GM11168 (cell line): ENCODE results near the gene STK11.
"Not testable (repeated sequence)": the region's sequence is repeated elsewhere in the genome, so short reads cannot be mapped to it uniquely, and the experiment has no call there.

ENCODE experiments used
- in situ Hi-C: fragments of 300-500 bp; cut with MboI; formaldehyde crosslinking; loops from one replicate; pipeline ENCODE4 v1.12.0; 2022; ENCODE audit warnings: low sequenced_read_pairs; ENCODE audit not compliant: unreplicated experiment

The STK11 gene

DNA sequence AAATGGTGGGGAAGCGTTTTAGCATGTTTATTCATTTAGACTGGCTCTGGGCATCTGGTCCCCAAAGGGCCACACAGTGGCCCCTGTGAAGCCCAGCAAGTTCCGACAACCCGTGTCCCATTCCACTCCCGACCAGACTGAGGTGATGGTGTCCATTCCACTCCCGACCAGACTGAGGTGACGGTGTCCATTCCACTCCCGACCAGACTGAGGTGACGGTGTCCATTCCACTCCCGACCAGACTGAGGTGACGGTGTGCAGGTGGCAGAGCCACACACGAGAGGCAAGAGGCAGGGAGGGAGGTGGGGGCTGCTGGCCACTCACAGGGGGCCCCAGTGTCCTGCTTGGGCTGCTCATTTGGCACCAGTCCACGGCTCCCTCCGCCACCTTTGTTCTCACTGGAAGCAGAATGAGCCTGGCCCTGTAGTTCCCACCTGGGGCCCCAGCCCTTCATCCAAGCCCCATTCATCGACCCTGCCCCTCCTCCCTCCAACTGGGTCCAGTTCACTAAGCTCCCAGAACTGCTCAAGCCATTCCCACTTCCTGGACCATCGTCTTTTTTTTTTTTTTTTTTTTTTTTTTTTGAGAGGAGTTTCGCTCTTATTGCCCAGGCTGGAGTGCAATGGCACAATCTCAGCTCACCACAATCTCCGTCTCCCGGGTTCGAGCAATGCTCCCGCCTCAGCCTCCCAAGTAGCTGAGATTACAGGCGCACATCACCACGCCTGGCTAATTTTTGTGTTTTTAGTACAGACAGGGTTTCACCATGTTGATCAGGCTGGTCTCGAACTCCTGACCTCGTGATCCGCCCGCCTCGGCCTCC, 40.9 kb downstream of the STK11 start:
- in situ Hi-C loops: not testable (repeated sequence)

- in situ Hi-C loops: no loop called here
These were observed 42.2 kb downstream of the STK11 start for GRCh38 chr19:1247748-1248138.

- in situ Hi-C loops: no loop called here
These were observed 42.7 kb downstream of the STK11 start, which contains the start of gene MIDN for GRCh38 chr19:1248139-1248785. Gene MIDN (plus strand): TSS chr19:1248583. CDS start chr19:1250297, 1,714 bp downstream.

- in situ Hi-C loops: no loop called here
These were observed 43.3 kb downstream of the STK11 start for GRCh38 chr19:1248786-1249297.

GRCh38 chr19:1249298-1249989, 43.9 kb downstream of the STK11 start:
- in situ Hi-C loops: no loop called here

DNA sequence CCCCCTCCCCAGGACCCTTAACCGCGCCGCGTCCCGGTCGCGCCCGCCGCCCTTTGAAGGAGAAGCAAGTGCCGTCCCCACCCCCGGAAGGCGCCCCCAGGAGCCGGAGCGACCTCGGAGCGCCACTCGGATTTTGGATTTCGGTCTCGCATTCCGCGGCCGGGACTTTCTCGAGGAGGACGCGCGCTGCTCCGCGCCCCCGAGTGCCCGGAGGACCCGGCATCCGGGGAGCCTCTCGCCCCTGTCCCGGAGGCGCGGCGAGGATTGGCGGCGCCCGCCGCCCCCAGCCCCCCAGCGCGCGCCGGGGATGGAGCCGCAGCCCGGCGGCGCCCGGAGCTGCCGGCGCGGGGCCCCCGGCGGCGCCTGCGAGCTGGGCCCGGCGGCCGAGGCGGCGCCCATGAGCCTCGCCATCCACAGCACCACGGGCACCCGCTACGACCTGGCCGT, 44.4 kb downstream of the STK11 start:
- in situ Hi-C loops: no loop called here

DNA sequence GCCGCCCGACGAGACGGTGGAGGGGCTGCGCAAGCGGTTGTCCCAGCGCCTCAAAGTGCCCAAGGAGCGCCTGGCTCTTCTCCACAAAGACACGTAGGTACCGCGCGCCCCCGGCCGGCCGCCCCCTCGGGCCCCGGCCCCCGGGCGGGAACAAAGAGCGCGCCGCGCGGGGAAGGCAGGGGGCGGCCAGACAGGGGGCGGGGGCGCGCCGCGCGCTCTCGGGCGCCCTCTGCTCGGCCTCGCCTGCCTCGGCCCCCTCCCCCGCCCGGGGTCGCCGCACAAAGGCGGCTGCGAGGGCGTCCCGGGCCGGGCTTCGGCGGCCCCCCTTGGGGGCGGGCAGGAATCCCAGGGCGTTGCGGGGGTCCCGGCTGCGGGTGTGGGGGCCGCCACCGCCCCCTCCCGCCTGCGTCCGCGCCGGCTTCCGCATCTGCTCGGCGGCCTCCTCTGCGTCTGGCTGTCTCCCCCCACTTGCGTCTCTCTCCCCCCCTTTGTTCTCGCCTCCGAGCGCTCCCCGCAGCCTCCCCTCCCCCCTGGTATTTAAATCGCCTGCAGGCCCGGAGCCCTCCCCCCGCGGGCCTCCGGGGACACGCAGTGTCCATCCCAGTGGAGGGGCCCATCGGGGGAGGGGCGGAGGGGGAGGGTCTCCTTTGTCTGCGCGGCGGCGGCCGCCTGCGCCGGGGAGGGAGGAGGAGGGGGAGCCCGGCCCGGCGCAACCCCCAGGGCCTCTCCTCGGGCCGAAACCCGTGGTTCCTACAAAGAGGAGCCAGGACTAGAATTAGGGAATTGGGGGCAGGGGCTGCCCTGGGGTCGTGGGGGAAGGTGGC, 45.1 kb downstream of the STK11 start:
- in situ Hi-C loops: no loop called here

GRCh38 chr19:1251330-1252220, 46.0 kb downstream of the STK11 start:
- in situ Hi-C loops: no loop called here

DNA sequence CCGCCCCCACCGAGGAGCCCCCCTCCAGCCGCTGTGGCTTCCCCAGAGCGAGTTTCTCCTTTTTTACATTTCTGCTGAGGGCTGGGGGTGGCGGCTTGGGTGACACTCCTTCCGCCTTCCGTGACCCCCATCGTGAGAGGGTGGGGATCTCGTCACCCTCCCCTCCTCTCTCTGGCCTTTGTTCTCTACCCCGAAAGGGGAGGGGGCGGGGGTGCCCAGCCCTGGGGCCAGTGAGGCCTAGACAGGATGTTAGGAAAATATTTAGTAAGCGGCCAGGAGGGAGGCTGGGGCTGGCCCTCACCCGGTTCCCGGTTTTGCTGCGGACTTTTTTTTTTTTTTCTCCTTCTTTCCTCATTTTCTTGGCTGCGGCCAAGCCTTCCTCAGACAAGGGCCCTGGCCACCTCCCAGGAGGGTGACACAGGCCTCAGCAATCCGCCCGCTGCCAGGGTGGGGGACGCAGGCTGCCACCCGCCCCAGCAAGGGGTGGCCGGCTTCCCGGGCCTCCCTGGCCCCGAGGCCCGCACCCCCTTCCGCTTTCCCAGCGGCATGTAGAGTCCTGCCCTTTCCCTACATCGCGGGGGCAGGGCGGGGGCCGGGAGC, 46.7 kb downstream of the STK11 start:
- in situ Hi-C loops: no loop called here

GRCh38 chr19:1252821-1253513, 47.4 kb downstream of the STK11 start:
- in situ Hi-C loops: no loop called here

- in situ Hi-C loops: no loop called here
These were observed 48.0 kb downstream of the STK11 start for GRCh38 chr19:1253514-1254080.

GRCh38 chr19:1254081-1254527, 48.5 kb downstream of the STK11 start:
- in situ Hi-C loops: no loop called here

- in situ Hi-C loops: no loop called here
These were observed 49.1 kb downstream of the STK11 start for GRCh38 chr19:1254530-1255185.

DNA sequence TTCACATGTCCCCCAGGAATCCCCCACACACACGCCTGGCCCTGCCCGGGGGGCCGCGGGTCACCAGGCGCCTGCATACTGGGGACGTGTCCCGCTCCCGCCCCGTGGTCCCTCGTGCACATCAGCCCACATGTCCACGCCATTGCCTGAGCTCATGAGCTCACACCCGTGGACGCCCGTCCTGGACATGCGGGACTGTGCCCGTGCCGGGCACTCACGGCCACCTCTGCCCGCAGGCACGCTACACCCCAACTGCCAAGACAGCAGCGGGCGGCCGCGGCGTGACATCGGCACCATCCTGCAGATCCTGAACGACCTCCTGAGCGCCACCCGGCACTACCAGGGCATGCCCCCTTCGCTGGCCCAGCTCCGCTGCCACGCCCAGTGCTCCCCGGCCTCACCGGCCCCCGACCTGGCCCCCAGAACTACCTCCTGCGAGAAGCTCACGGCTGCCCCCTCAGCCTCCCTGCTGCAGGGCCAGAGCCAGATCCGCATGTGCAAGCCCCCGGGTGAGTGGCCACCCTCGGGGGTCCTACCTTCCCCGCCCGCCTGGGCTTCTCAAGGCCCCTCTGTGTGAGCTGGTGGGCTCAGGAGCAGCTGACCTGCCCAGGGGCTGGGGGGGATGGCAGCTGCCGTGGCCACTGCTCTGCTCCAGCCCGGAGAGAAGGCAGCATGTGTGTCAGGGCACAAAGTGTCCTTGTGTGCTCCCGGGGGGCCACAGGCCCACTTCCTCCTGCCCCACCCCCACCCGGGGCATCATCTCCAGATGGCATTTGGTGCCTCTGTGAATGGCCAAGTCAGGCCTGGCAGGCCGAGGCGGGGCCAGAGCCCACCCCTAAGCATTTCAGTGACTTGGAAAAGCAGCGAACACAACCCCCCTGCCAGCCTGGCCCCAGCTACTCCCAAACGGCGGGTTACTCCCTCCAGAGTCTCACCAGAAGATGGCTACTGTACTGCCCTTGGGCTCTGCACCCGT, 49.9 kb downstream of the STK11 start:
- in situ Hi-C loops: no loop called here

DNA sequence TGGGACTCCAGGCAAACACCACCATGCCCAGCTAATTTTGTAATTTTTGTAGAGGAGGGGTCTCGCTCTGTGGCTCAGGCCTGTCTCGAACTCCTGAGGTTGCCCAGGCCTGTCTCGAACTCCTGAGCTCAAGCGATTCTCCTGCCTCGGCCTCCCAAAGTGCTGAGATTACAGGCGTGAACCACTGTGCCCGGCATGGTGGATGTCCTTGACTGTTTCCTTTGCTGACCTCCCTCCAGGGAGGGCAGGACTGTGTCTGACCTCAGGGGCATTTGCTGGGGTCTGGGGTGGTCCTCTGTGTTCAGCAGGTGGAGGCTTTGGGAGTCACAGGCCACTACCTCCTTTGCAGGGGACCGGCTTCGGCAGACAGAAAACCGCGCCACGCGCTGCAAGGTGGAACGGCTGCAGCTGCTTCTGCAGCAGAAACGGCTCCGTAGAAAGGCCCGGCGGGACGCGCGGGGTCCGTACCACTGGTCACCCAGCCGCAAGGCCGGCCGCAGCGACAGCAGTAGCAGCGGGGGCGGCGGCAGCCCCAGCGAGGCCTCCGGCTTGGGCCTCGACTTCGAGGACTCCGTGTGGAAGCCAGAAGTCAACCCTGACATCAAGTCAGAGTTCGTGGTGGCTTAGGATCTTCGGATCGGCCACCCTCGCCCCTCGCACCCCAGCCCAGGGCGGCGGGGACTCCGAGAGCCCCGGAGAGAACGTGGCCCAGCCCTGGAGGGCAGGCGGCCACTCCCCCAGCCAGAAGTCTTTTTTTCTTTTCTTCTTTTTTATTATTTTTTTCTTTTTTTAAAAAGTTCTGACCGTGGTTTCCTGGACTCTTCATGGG, 51.3 kb downstream of the STK11 start:
- in situ Hi-C loops: no loop called here
